Natural killer cell (primary cell): ENCODE results near the gene EXOG. TPM values are rescaled to one million over a fixed set of nuclear protein-coding genes. Genes with fewer than 3 reads are reported as not detected.
A peak's percentile ranks its signal among the peaks of the same experiment; 100 is the strongest.

ENCODE experiments used
- ATAC-seq, 3 donors: fragments of 150-1000 bp in 2 of 3; fragments of 200-7000 bp in 1 of 3; cut with Tn5 transposase; 1 replicate in 1 of 3; 2 replicates in 2 of 3; pipeline ENCODE4 v1.10.0; 2021; ENCODE audit warnings: mild to moderate bottlenecking in 2 of 3, moderate library complexity in 2 of 3
- DNase-seq, 2 donors: peaks; one replicate each; pipeline versions ENCODE4 v3.0.0 to v3.0.0-alpha.2; 2013 to 2021; ENCODE audit warnings: mixed read lengths in 1 of 2
- H3K27ac ChIP-seq: one replicate; pipeline ENCODE4 v1.5.1; 2013; ENCODE audit warnings: mild to moderate bottlenecking, low read length
- H3K27me3 ChIP-seq: one replicate; pipeline ENCODE4 v1.6.1; 2013; ENCODE audit warnings: low read length; ENCODE audit not compliant: control insufficient read depth, insufficient read depth
- H3K36me3 ChIP-seq: one replicate; pipeline ENCODE4 v1.6.1; 2013; ENCODE audit warnings: low read length; ENCODE audit not compliant: control insufficient read depth, insufficient read depth
- H3K4me1 ChIP-seq: one replicate; pipeline ENCODE4 v1.6.1; 2013; ENCODE audit warnings: low read length; ENCODE audit not compliant: control insufficient read depth, insufficient read depth
- H3K4me3 ChIP-seq: one replicate; pipeline ENCODE4 v1.5.1; 2013; ENCODE audit warnings: low read length
- H3K9me3 ChIP-seq: one replicate; pipeline ENCODE4 v1.6.1; 2013; ENCODE audit warnings: low read length; ENCODE audit not compliant: control insufficient read depth, insufficient read depth
- H3K27ac Mint-ChIP-seq, 2 donors: one replicate each; pipeline ENCODE4 v1.8.0; 2022; ENCODE audit warnings: mild to moderate bottlenecking in 2 of 2, mixed read lengths in 2 of 2, moderate library complexity in 1 of 2
- H3K27me3 Mint-ChIP-seq, 2 donors: one replicate each; pipeline ENCODE4 v1.8.0; 2022; ENCODE audit warnings: low read depth in 2 of 2, mixed read lengths in 2 of 2
- H3K36me3 Mint-ChIP-seq: one replicate; pipeline ENCODE4 v1.8.0; 2022; ENCODE audit warnings: mixed read lengths
- H3K4me1 Mint-ChIP-seq, 2 donors: one replicate each; pipeline ENCODE4 v1.8.0; 2022; ENCODE audit warnings: mixed read lengths in 2 of 2
- H3K4me3 Mint-ChIP-seq: one replicate; pipeline ENCODE4 v1.8.0; 2022; ENCODE audit warnings: mild to moderate bottlenecking, moderate library complexity, mixed read lengths
- H3K9me3 Mint-ChIP-seq, 2 donors: one replicate each; pipeline ENCODE4 v1.8.0; 2022; ENCODE audit warnings: mixed read lengths in 2 of 2
- WGBS: methylation state at CpG from one replicate; pipeline ENCODE4 v1.1.7; 2013; ENCODE audit warnings: missing lambda C conversion rate; ENCODE audit not compliant: insufficient coverage; 5-methylcytosine and 5-hydroxymethylcytosine counted together
- intact Hi-C: fragments of 100-400 bp; cut with micrococcal nuclease; formaldehyde crosslinking; loops from one replicate; pipeline ENCODE4 v1.14.2; 2022
- total RNA-seq, 4 donors: library from RNA; stranded (reverse); fragments of 120-200 nt in 1 of 4; gene quantifications; one replicate each; pipeline versions ENCODE4 v1.2.3 to v1.2.4, GENCODE V29; 2013 to 2022
- TF ChIP-seq, protein P1 (sequence below): fragments of 200-600 bp; IDR thresholded peaks from one replicate; pipeline ENCODE4 v1.8.0; 2022; ENCODE audit warnings: antibody characterized with exemption

The EXOG gene
- total RNA-seq, 3 donors from 2014 or later (not counting 1 experiment from before 2014, with no cell fraction given) = 27.3 to 34.5 (median 30.5) TPM

GRCh38 chr3:38519000-38519399 is 22.9 kb downstream of the EXOG start:
- H3K27ac ChIP-seq = no peak overlapping the region
- Mint-ChIP-seq H3K4me3 (no peak overlapping the region), H3K9me3 (no peaks in the 10 kb centered on the region), H3K27ac (peak overlapping the region; percentile 75 to 82), H3K27me3 (no peaks in the 10 kb centered on the region), H3K4me1 (peaks cover 18 to 31% of the 10 kb centered on the region in 2 donors), H3K36me3 (no peaks in the 10 kb centered on the region)
- peaks cover 11% of the 10 kb centered on the region for H3K36me3 ChIP-seq
- intact Hi-C loops = loop anchor here (10.0 kb wide), 1 partner anchor 506 kb away; no protein-coding TSS in a partner anchor
- no peak for DNase-seq
- no peaks in the 10 kb centered on the region for H3K4me1 ChIP-seq
- no CpG with 5 or more reads among the region's 1 CpG for WGBS
- no peak for ATAC-seq
- H3K27me3 ChIP-seq = no peaks in the 10 kb centered on the region
- H3K4me3 ChIP-seq = no peak overlapping the region
- TF ChIP-seq, protein P1, sequence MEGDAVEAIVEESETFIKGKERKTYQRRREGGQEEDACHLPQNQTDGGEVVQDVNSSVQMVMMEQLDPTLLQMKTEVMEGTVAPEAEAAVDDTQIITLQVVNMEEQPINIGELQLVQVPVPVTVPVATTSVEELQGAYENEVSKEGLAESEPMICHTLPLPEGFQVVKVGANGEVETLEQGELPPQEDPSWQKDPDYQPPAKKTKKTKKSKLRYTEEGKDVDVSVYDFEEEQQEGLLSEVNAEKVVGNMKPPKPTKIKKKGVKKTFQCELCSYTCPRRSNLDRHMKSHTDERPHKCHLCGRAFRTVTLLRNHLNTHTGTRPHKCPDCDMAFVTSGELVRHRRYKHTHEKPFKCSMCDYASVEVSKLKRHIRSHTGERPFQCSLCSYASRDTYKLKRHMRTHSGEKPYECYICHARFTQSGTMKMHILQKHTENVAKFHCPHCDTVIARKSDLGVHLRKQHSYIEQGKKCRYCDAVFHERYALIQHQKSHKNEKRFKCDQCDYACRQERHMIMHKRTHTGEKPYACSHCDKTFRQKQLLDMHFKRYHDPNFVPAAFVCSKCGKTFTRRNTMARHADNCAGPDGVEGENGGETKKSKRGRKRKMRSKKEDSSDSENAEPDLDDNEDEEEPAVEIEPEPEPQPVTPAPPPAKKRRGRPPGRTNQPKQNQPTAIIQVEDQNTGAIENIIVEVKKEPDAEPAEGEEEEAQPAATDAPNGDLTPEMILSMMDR = no peak
- H3K9me3 ChIP-seq = no peaks in the 10 kb centered on the region

- TF ChIP-seq, protein P1 = no peak
- Mint-ChIP-seq H3K27ac (peak overlapping the region; percentile 75 to 82), H3K4me1 (peaks cover 18 to 31% of the 10 kb centered on the region in 2 donors), H3K27me3 (no peaks in the 10 kb centered on the region), H3K4me3 (peak overlapping the region; percentile 52), H3K36me3 (peaks cover 6% of the 10 kb centered on the region), H3K9me3 (no peaks in the 10 kb centered on the region)
- Histone ChIP-seq H3K36me3 (peaks cover 11% of the 10 kb centered on the region), H3K9me3 (no peaks in the 10 kb centered on the region), H3K4me3 (no peak overlapping the region), H3K4me1 (no peaks in the 10 kb centered on the region), H3K27me3 (no peaks in the 10 kb centered on the region), H3K27ac (peak overlapping the region; percentile 6)
- WGBS = 12% methylated on average over 3 of the region's 5 CpGs
- ATAC-seq (peak in 2 of 3 donors; percentile 34 to 46), DNase-seq (peak in 1 of 2 donors; percentile 69)
- intact Hi-C loops = loop anchor here (10.0 kb wide), 2 partner anchors 325 to 505 kb away; no protein-coding TSS in a partner anchor
These were observed 23.5 kb downstream of the EXOG start for GRCh38 chr3:38519651-38520050.

GRCh38 chr3:38521391-38521987 is 25.3 kb downstream of the EXOG start:
- intact Hi-C loops = loop anchor here (1.0 to 10.0 kb wide), 2 partner anchors 130 to 323 kb away; no protein-coding TSS in a partner anchor
- Mint-ChIP-seq H3K9me3 (no peaks in the 10 kb centered on the region), H3K4me3 (no peak overlapping the region), H3K4me1 (peaks cover 18 to 31% of the 10 kb centered on the region in 2 donors), H3K27ac (peak overlapping the region in 1 of 2 donors; percentile 42), H3K27me3 (no peaks in the 10 kb centered on the region), H3K36me3 (peaks cover 12% of the 10 kb centered on the region)
- no peaks in the 10 kb centered on the region for H3K27me3 ChIP-seq
- ATAC-seq = peak; percentile 74 to 77 (median 75)
- WGBS = 8% methylated on average over 5 of the region's 5 CpGs
- TF ChIP-seq, protein P1 = peak; percentile 90
- no peaks in the 10 kb centered on the region for H3K4me1 ChIP-seq
- H3K9me3 ChIP-seq = no peaks in the 10 kb centered on the region
- no peak overlapping the region for H3K27ac ChIP-seq
- H3K36me3 ChIP-seq = peaks cover 18% of the 10 kb centered on the region
- DNase-seq = peak; percentile 46 to 85
- no peak overlapping the region for H3K4me3 ChIP-seq
